GM23338 (cell line): ENCODE measurements around the gene WDR37. TPM values are rescaled to one million over a fixed set of nuclear protein-coding genes. Genes with fewer than 3 reads are reported as not detected.

ENCODE experiments used
- ATAC-seq: fragments of 200-7000 bp; cut with Tn5 transposase; 3 replicates; pipeline ENCODE4 v1.9.1; 2020
- DNase-seq: peaks from one replicate; pipeline ENCODE4 v3.0.0-alpha.2; 2015; ENCODE audit warnings: low spot score
- H2AFZ ChIP-seq: fragments of 200-600 bp; sonication (generic); 2 replicates; pipeline ENCODE4 v1.8.0; 2016; ENCODE audit warnings: antibody characterized with exemption, mild to moderate bottlenecking, moderate library complexity
- H3F3A ChIP-seq: fragments of 200-600 bp; sonication (generic); replicated peaks from 2 replicates; pipeline ENCODE4 v1.8.0; 2017; ENCODE audit warnings: antibody characterized with exemption, mixed run types, low read depth
- H3K27ac ChIP-seq: fragments of 200-600 bp; sonication (generic); 2 replicates; pipeline ENCODE4 v1.6.1; 2016; ENCODE audit warnings: low read depth
- H3K27me3 ChIP-seq: fragments of 200-600 bp; sonication (generic); 2 replicates; pipeline ENCODE4 v1.8.0; 2016; ENCODE audit warnings: mild to moderate bottlenecking, mixed run types, moderate library complexity; ENCODE audit not compliant: insufficient read depth
- H3K36me3 ChIP-seq: fragments of 200-600 bp; sonication (generic); 2 replicates; pipeline ENCODE4 v1.8.0; 2016; ENCODE audit warnings: mild to moderate bottlenecking; ENCODE audit not compliant: insufficient read depth
- H3K4me1 ChIP-seq: fragments of 200-600 bp; sonication (generic); 2 replicates; pipeline ENCODE4 v1.8.0; 2016; ENCODE audit warnings: mild to moderate bottlenecking, moderate library complexity; ENCODE audit not compliant: insufficient read depth
- H3K4me2 ChIP-seq: fragments of 200-600 bp; sonication (generic); 2 replicates; pipeline ENCODE4 v1.7.1; 2017; ENCODE audit warnings: mixed run types
- H3K4me3 ChIP-seq: fragments of 200-600 bp; sonication (generic); 2 replicates; pipeline ENCODE4 v1.6.1; 2016; ENCODE audit warnings: mixed run types
- H3K79me2 ChIP-seq: fragments of 200-600 bp; sonication (generic); replicated peaks from 2 replicates; pipeline ENCODE4 v1.8.0; 2017; ENCODE audit warnings: mild to moderate bottlenecking; ENCODE audit not compliant: insufficient read depth
- H3K9me2 ChIP-seq: fragments of 200-600 bp; sonication (generic); 2 replicates; pipeline ENCODE4 v1.8.0; 2017; ENCODE audit not compliant: insufficient read depth
- H4K20me1 ChIP-seq: fragments of 200-600 bp; sonication (generic); replicated peaks from 2 replicates; pipeline ENCODE4 v1.8.0; 2017; ENCODE audit warnings: mild to moderate bottlenecking; ENCODE audit not compliant: insufficient read depth
- H3K27ac Mint-ChIP-seq: 2 replicates; pipeline ENCODE4 v1.8.0; 2020; ENCODE audit warnings: inconsistent platforms, mild to moderate bottlenecking, moderate library complexity, mixed read lengths
- H3K27me3 Mint-ChIP-seq: 3 replicates; pipeline ENCODE4 v1.8.0; 2022; ENCODE audit warnings: low read depth, mild to moderate bottlenecking, moderate library complexity, mixed read lengths, inconsistent platforms; ENCODE audit not compliant: insufficient read depth, poor library complexity
- H3K36me3 Mint-ChIP-seq: 3 replicates; pipeline ENCODE4 v1.8.0; 2021; ENCODE audit warnings: low read depth, mild to moderate bottlenecking, inconsistent platforms, moderate library complexity, mixed read lengths
- H3K4me1 Mint-ChIP-seq: 3 replicates; pipeline ENCODE4 v1.8.0; 2020; ENCODE audit warnings: mild to moderate bottlenecking, inconsistent platforms, mixed read lengths
- H3K4me3 Mint-ChIP-seq: 3 replicates; pipeline ENCODE4 v1.8.0; 2021; ENCODE audit warnings: moderate library complexity, mild to moderate bottlenecking, inconsistent platforms, mixed read lengths
- H3K9me3 Mint-ChIP-seq: 3 replicates; pipeline ENCODE4 v1.8.0; 2020; ENCODE audit warnings: moderate library complexity, mild to moderate bottlenecking, inconsistent platforms, mixed read lengths
- CREB1 ChIP-seq: fragments of 250-450 bp; sonication (Bioruptor Pico); IDR thresholded peaks from 2 replicates; pipeline ENCODE4 v1.5.0; 2020; ENCODE audit warnings: low read depth, mild to moderate bottlenecking, moderate library complexity
- EZH2 ChIP-seq: fragments of 200-600 bp; sonication (generic); IDR thresholded peaks from one replicate; pipeline ENCODE4 v1.8.0; 2017; ENCODE audit warnings: antibody characterized with exemption, mild to moderate bottlenecking, low read depth; ENCODE audit not compliant: unreplicated experiment
- EZH2phosphoT487 ChIP-seq: fragments of 200-600 bp; sonication (generic); IDR thresholded peaks from one replicate; pipeline ENCODE4 v1.8.1; 2018; ENCODE audit warnings: antibody characterized with exemption; ENCODE audit not compliant: unreplicated experiment
- JUNB ChIP-seq: IDR thresholded peaks from one replicate; pipeline ENCODE4 v1.6.1; 2016; ENCODE audit warnings: antibody characterized with exemption; ENCODE audit not compliant: unreplicated experiment
- NANOG ChIP-seq: IDR thresholded peaks from 2 replicates; pipeline ENCODE4 v1.6.1; 2016; ENCODE audit warnings: antibody characterized with exemption, borderline replicate concordance
- POLR2AphosphoS5 ChIP-seq: IDR thresholded peaks from 2 replicates; pipeline ENCODE4 v1.6.1; 2016; ENCODE audit warnings: antibody characterized with exemption, low read depth
- STAT1 ChIP-seq: IDR thresholded peaks from one replicate; pipeline ENCODE4 v1.6.1; 2016; ENCODE audit warnings: antibody characterized with exemption; ENCODE audit not compliant: unreplicated experiment
- ZNF114 ChIP-seq: fragments of 250-450 bp; sonication (Bioruptor Pico); IDR thresholded peaks from 2 replicates; pipeline ENCODE4 v1.5.0; 2020; ENCODE audit warnings: mild to moderate bottlenecking, moderate library complexity
- ZNF331 ChIP-seq: fragments of 250-450 bp; sonication (Bioruptor Pico); IDR thresholded peaks from 2 replicates; pipeline ENCODE4 v1.5.0; 2020; ENCODE audit warnings: low read depth, mild to moderate bottlenecking, moderate library complexity
- long read RNA-seq: library from polyadenylated mRNA; unstranded; transcript quantifications from one replicate; pipeline ENCODE4 v2.0.0, GENCODE V29; 2020; ENCODE audit not compliant: unreplicated experiment
- polyA plus RNA-seq: library from polyadenylated mRNA; unstranded; fragments of >200 nt; fragmentation: Nextera tagmentation; extraction: Ambion mirVana; gene quantifications from 2 replicates; pipeline ENCODE4 v1.2.1, GENCODE V29; 2016
- total RNA-seq: library from RNA; depleted of rRNA; stranded (reverse); fragments of >200 nt; shearing (Covaris generic); gene quantifications from 2 replicates; pipeline ENCODE4 v1.2.3, GENCODE V29; 2014; rRNA removed
- TF ChIP-seq, protein P1 (sequence below): fragments of 250-450 bp; sonication (Bioruptor Pico); IDR thresholded peaks from 2 replicates; pipeline ENCODE4 v1.5.0; 2020; ENCODE audit warnings: mild to moderate bottlenecking, moderate library complexity
- TF ChIP-seq, protein P2 (sequence below): IDR thresholded peaks from 2 replicates; pipeline ENCODE4 v1.6.1; 2016; ENCODE audit warnings: antibody characterized with exemption
- TF ChIP-seq, protein P3 (sequence below), 2 experiments: fragments of 200-600 bp in 1 of 2; sonication (generic) in 1 of 2; conservative IDR thresholded peaks; 2 replicates each; pipeline versions ENCODE4 v1.5.1 to v1.6.1; 2016 to 2017; ENCODE audit warnings: antibody characterized with exemption in 2 of 2, low read depth in 2 of 2, mild to moderate bottlenecking in 2 of 2, moderate library complexity in 1 of 2
- TF ChIP-seq, protein P4 (sequence below): IDR thresholded peaks from one replicate; pipeline ENCODE4 v1.6.1; 2018; ENCODE audit warnings: antibody characterized with exemption; ENCODE audit not compliant: unreplicated experiment

The WDR37 gene
- total RNA-seq (9.7 and 10.2 TPM in 2 replicates), polyA plus RNA-seq (6.0 TPM in 2 replicates)
- long read RNA-seq, partial matches to known transcripts, result 1 of 4 reads
- long read RNA-seq, other reads (novel, unspliced or antisense), result 3 of 4 reads

DNA sequence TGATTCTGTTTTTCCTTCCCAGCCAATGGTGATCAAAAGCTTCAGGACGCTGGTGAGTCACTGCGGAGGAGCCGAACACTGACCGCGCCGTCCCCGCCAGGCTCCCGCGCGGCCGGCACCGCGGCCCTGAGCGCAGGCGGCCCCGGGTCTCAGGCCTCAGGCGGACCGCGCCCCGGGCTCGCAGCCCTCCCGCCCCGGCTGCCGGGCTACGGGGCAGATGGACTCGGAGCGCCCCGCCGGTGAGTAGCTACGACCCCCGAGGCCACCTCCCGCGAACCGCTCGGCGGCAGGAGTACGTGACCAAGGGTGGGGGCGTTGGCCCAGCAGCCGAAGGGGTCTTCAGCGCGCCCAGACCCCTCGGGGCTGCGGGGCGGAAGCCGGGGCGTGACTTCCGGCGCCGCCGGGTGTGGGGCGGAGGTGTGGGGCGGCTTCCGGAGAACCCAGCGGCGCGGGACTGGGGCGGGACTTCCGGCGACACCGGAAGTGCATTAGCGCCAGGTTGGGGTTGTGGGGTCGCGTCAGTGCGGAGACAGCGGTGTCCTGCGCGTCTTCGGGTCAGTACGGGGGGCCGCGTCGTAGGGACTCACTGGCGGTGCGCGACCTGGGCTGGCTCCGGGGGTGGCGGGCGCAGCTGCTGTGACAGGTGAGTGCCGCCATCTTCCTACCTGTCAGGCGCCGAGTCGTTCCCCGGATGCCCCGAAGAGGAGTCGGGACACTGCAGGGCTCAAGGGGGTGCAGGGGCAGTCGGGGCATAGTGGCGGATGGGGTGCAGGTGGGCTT lies at the start of gene WDR37:
WDR37 (plus strand) TSS at position 60 of the 780 bp plus-strand sequence. CDS start 15,771 bp downstream, outside the sequence.
- Histone ChIP-seq H2AFZ (peak within 1 kb of the TSS; percentile 23; the same call in 1 of the 2 replicates), H3K4me3 (peak within 1 kb of the TSS; percentile 70), H3K9me2 (no peaks in the 10 kb centered on the region), H3K36me3 (no peaks in the 10 kb centered on the region; the same call in 1 of the 2 replicates), H4K20me1 (peaks cover 30% of the 10 kb centered on the region), H3K27ac (peak within 1 kb of the TSS; percentile 94), H3K4me2 (peak within 1 kb of the TSS; percentile 91), H3K27me3 (no peaks in the 10 kb centered on the region), H3K4me1 (peaks cover 11% of the 10 kb centered on the region), H3K79me2 (peaks cover 90% of the 10 kb centered on the region), H3F3A (peaks cover 8% of the 10 kb centered on the region; the same call in 1 of the 2 replicates)
- DNase-seq (peak; percentile 92), ATAC-seq (peak; percentile 95)
- H3K4me3 Mint-ChIP-seq, result peak within 1 kb of the TSS; percentile 98
- H3K27ac Mint-ChIP-seq, result peak within 1 kb of the TSS; percentile 94
- peaks cover 4% of the 10 kb centered on the region for H3K27me3 Mint-ChIP-seq
- peaks cover 21% of the 10 kb centered on the region for H3K4me1 Mint-ChIP-seq
- no peaks in the 10 kb centered on the region for H3K9me3 Mint-ChIP-seq
- TF ChIP-seq ZNF114 (CRISPR knock-in tag), result no peak
- TF ChIP-seq JUNB, result no peak
- TF ChIP-seq, protein P1, sequence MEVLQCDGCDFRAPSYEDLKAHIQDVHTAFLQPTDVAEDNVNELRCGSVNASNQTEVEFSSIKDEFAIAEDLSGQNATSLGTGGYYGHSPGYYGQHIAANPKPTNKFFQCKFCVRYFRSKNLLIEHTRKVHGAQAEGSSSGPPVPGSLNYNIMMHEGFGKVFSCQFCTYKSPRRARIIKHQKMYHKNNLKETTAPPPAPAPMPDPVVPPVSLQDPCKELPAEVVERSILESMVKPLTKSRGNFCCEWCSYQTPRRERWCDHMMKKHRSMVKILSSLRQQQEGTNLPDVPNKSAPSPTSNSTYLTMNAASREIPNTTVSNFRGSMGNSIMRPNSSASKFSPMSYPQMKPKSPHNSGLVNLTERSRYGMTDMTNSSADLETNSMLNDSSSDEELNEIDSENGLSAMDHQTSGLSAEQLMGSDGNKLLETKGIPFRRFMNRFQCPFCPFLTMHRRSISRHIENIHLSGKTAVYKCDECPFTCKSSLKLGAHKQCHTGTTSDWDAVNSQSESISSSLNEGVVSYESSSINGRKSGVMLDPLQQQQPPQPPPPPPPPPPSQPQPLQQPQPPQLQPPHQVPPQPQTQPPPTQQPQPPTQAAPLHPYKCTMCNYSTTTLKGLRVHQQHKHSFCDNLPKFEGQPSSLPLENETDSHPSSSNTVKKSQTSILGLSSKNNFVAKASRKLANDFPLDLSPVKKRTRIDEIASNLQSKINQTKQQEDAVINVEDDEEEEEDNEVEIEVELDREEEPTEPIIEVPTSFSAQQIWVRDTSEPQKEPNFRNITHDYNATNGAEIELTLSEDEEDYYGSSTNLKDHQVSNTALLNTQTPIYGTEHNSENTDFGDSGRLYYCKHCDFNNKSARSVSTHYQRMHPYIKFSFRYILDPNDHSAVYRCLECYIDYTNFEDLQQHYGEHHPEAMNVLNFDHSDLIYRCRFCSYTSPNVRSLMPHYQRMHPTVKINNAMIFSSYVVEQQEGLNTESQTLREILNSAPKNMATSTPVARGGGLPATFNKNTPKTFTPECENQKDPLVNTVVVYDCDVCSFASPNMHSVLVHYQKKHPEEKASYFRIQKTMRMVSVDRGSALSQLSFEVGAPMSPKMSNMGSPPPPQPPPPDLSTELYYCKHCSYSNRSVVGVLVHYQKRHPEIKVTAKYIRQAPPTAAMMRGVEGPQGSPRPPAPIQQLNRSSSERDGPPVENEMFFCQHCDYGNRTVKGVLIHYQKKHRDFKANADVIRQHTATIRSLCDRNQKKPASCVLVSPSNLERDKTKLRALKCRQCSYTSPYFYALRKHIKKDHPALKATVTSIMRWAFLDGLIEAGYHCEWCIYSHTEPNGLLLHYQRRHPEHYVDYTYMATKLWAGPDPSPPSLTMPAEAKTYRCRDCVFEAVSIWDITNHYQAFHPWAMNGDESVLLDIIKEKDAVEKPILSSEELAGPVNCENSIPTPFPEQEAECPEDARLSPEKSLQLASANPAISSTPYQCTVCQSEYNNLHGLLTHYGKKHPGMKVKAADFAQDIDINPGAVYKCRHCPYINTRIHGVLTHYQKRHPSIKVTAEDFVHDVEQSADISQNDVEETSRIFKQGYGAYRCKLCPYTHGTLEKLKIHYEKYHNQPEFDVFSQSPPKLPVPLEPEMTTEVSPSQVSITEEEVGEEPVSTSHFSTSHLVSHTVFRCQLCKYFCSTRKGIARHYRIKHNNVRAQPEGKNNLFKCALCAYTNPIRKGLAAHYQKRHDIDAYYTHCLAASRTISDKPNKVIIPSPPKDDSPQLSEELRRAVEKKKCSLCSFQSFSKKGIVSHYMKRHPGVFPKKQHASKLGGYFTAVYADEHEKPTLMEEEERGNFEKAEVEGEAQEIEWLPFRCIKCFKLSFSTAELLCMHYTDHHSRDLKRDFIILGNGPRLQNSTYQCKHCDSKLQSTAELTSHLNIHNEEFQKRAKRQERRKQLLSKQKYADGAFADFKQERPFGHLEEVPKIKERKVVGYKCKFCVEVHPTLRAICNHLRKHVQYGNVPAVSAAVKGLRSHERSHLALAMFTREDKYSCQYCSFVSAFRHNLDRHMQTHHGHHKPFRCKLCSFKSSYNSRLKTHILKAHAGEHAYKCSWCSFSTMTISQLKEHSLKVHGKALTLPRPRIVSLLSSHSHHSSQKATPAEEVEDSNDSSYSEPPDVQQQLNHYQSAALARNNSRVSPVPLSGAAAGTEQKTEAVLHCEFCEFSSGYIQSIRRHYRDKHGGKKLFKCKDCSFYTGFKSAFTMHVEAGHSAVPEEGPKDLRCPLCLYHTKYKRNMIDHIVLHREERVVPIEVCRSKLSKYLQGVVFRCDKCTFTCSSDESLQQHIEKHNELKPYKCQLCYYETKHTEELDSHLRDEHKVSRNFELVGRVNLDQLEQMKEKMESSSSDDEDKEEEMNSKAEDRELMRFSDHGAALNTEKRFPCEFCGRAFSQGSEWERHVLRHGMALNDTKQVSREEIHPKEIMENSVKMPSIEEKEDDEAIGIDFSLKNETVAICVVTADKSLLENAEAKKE, result no peak
- TF ChIP-seq EZH2, result no peak
- no peak for TF ChIP-seq EZH2phosphoT487
- TF ChIP-seq POLR2AphosphoS5, result peak; percentile 93
- no peak for TF ChIP-seq STAT1
- no peak for TF ChIP-seq ZNF331 (CRISPR knock-in tag)
- TF ChIP-seq NANOG, result no peak
- TF ChIP-seq, protein P2, sequence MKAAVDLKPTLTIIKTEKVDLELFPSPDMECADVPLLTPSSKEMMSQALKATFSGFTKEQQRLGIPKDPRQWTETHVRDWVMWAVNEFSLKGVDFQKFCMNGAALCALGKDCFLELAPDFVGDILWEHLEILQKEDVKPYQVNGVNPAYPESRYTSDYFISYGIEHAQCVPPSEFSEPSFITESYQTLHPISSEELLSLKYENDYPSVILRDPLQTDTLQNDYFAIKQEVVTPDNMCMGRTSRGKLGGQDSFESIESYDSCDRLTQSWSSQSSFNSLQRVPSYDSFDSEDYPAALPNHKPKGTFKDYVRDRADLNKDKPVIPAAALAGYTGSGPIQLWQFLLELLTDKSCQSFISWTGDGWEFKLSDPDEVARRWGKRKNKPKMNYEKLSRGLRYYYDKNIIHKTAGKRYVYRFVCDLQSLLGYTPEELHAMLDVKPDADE, result peak; percentile 81
- TF ChIP-seq CREB1 (CRISPR knock-in tag), result peak; percentile 56; the same call in 1 of the 2 replicates
- TF ChIP-seq, protein P3, sequence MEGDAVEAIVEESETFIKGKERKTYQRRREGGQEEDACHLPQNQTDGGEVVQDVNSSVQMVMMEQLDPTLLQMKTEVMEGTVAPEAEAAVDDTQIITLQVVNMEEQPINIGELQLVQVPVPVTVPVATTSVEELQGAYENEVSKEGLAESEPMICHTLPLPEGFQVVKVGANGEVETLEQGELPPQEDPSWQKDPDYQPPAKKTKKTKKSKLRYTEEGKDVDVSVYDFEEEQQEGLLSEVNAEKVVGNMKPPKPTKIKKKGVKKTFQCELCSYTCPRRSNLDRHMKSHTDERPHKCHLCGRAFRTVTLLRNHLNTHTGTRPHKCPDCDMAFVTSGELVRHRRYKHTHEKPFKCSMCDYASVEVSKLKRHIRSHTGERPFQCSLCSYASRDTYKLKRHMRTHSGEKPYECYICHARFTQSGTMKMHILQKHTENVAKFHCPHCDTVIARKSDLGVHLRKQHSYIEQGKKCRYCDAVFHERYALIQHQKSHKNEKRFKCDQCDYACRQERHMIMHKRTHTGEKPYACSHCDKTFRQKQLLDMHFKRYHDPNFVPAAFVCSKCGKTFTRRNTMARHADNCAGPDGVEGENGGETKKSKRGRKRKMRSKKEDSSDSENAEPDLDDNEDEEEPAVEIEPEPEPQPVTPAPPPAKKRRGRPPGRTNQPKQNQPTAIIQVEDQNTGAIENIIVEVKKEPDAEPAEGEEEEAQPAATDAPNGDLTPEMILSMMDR (conservative IDR thresholded peaks at IDR 0.05; ENCODE audit: low read depth in 2 of 2), result no peak
- TF ChIP-seq, protein P4, sequence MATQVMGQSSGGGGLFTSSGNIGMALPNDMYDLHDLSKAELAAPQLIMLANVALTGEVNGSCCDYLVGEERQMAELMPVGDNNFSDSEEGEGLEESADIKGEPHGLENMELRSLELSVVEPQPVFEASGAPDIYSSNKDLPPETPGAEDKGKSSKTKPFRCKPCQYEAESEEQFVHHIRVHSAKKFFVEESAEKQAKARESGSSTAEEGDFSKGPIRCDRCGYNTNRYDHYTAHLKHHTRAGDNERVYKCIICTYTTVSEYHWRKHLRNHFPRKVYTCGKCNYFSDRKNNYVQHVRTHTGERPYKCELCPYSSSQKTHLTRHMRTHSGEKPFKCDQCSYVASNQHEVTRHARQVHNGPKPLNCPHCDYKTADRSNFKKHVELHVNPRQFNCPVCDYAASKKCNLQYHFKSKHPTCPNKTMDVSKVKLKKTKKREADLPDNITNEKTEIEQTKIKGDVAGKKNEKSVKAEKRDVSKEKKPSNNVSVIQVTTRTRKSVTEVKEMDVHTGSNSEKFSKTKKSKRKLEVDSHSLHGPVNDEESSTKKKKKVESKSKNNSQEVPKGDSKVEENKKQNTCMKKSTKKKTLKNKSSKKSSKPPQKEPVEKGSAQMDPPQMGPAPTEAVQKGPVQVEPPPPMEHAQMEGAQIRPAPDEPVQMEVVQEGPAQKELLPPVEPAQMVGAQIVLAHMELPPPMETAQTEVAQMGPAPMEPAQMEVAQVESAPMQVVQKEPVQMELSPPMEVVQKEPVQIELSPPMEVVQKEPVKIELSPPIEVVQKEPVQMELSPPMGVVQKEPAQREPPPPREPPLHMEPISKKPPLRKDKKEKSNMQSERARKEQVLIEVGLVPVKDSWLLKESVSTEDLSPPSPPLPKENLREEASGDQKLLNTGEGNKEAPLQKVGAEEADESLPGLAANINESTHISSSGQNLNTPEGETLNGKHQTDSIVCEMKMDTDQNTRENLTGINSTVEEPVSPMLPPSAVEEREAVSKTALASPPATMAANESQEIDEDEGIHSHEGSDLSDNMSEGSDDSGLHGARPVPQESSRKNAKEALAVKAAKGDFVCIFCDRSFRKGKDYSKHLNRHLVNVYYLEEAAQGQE, result no peak
- H3K36me3 Mint-ChIP-seq, result peaks cover 28% of the 10 kb centered on the region; the same call in 2 of the 3 replicates
